ENCODE results near the gene MBD5. TPM values are rescaled to one million over a fixed set of nuclear protein-coding genes. Genes with fewer than 3 reads are reported as not detected.

Gene MBD5
- total and polyA plus RNA-seq, 4 donors, result 27.7 to 58.6 (median 37.8) TPM

DNA sequence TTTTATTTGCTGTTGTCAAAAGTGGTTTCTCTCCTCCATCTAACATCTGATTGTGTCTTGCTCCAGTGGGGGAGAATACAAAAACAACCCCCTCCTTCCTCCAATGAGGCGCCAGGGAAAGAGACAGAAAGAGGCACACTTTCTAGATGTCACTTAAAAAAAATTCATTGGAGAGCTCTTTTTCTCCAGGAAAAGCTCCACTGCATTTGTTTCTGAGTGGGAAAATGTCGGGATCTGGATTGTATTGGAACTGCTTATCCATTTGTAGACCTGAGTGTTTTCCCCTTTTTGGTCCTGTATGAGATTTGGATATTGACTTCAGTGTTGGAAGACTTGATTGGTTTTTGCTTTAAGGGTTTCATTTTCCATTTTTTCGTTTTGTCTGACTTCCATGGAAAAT, 995 bp downstream of the MBD5 start:
- H3K4me3 ChIP-seq (ENCODE audit: low read depth, low read length), result peak overlapping the region; percentile 88
- H3K4me1 ChIP-seq (ENCODE audit: control insufficient read depth, insufficient read depth, low read length), result peaks cover 5% of the 10 kb centered on the region
- DNase-seq (ENCODE audit: low read depth in 4 of 6, low spot score in 6 of 6), result peak in 3 of 6 donors; percentile 4 to 44 (median 9)
- H3K27me3 ChIP-seq (ENCODE audit: control insufficient read depth, insufficient read depth, low read length), result no peaks in the 10 kb centered on the region
- no peaks in the 10 kb centered on the region for H3K9me3 ChIP-seq (ENCODE audit: control insufficient read depth, insufficient read depth, low read length)
- H3K27ac ChIP-seq (ENCODE audit: low read depth, low read length), result peak overlapping the region; percentile 99
- 0% methylated on average over 1 of the region's 3 CpGs for WGBS (ENCODE audit: insufficient coverage)
- no peaks in the 10 kb centered on the region for H3K36me3 ChIP-seq (ENCODE audit: control insufficient read depth, insufficient read depth, low read length)

DNA sequence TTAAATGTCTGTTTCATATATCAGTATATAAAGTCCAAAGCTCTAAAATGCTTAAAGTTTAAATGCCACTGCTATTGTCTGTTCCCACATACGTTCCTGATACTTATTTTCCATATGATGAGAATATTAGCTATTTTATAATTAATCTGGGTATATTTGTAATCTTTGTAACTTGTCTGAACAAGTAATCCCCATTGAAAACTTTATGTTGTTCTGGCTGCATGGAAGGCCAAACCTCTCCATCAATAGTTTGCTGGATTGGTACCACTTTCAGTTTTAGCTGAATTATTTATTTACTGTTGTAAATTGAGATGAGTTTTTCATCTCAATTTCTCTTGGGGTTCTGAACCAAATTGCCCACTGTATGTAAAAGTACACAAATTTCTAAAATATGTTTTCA, 1.5 kb downstream of the MBD5 start:
- no peaks in the 10 kb centered on the region for H3K27me3 ChIP-seq (ENCODE audit: control insufficient read depth, insufficient read depth, low read length)
- no CpG with 5 or more reads among the region's 1 CpG for WGBS (ENCODE audit: insufficient coverage)
- peak overlapping the region; percentile 99 for H3K27ac ChIP-seq (ENCODE audit: low read depth, low read length)
- no peaks in the 10 kb centered on the region for H3K9me3 ChIP-seq (ENCODE audit: control insufficient read depth, insufficient read depth, low read length)
- peak overlapping the region; percentile 88 for H3K4me3 ChIP-seq (ENCODE audit: low read depth, low read length)
- no peaks in the 10 kb centered on the region for H3K36me3 ChIP-seq (ENCODE audit: control insufficient read depth, insufficient read depth, low read length)
- peak in 1 of 6 donors; percentile 4 for DNase-seq (ENCODE audit: low read depth in 4 of 6, low spot score in 6 of 6)
- H3K4me1 ChIP-seq (ENCODE audit: control insufficient read depth, insufficient read depth, low read length), result peaks cover 5% of the 10 kb centered on the region

DNA sequence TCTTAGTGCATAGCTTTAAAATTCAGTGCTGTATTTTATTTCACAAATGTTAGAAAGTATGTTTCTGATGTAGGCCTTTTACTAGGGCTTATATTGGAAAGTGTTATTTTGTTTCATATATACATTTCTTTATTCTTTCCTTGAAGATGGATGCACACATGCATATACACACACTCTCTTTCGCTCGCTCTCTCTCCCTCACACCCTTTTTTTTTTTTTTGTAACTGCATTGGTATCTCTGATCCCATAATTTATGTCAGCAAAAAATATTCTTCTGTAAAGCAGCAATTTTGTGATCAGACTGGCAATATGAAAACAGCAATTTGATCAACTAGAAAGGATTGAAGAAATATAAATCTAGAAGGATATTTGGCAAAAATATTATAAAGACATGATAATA, 2.0 kb downstream of the MBD5 start:
- DNase-seq (ENCODE audit: low read depth in 4 of 6, low spot score in 6 of 6), result no peak
- Histone ChIP-seq H3K9me3 (ENCODE audit: control insufficient read depth, insufficient read depth, low read length) (no peaks in the 10 kb centered on the region), H3K4me1 (ENCODE audit: control insufficient read depth, insufficient read depth, low read length) (peaks cover 5% of the 10 kb centered on the region), H3K36me3 (ENCODE audit: control insufficient read depth, insufficient read depth, low read length) (no peaks in the 10 kb centered on the region), H3K4me3 (ENCODE audit: low read depth, low read length) (peak overlapping the region; percentile 88), H3K27ac (ENCODE audit: low read depth, low read length) (no peak overlapping the region), H3K27me3 (ENCODE audit: control insufficient read depth, insufficient read depth, low read length) (no peaks in the 10 kb centered on the region)
- no CpG with 5 or more reads among the region's 2 CpGs for WGBS (ENCODE audit: insufficient coverage)

DNA sequence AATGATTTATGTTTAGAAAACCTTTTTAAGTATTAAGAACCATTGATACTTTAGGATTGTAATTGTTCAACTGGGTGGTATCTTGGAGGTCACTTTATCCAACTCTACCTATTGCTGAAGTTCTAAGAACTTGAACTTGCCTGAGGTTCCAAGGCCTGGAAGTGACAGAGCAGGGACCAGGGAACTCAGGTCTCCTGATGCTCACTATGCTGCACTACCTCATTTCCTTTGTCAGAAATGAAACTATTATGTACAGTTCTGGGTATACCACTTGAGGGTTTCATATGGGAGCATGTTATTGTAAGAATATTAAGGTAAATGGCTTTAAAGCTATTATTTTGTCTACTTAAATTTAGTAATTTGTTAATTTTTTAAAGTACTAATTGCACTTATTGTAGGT, 3.0 kb downstream of the MBD5 start:
- Histone ChIP-seq H3K9me3 (ENCODE audit: control insufficient read depth, insufficient read depth, low read length) (no peaks in the 10 kb centered on the region), H3K4me1 (ENCODE audit: control insufficient read depth, insufficient read depth, low read length) (peaks cover 5% of the 10 kb centered on the region), H3K36me3 (ENCODE audit: control insufficient read depth, insufficient read depth, low read length) (no peaks in the 10 kb centered on the region), H3K4me3 (ENCODE audit: low read depth, low read length) (no peak overlapping the region), H3K27ac (ENCODE audit: low read depth, low read length) (no peak overlapping the region), H3K27me3 (ENCODE audit: control insufficient read depth, insufficient read depth, low read length) (no peaks in the 10 kb centered on the region)
- DNase-seq (ENCODE audit: low read depth in 4 of 6, low spot score in 6 of 6), result no peak

DNA sequence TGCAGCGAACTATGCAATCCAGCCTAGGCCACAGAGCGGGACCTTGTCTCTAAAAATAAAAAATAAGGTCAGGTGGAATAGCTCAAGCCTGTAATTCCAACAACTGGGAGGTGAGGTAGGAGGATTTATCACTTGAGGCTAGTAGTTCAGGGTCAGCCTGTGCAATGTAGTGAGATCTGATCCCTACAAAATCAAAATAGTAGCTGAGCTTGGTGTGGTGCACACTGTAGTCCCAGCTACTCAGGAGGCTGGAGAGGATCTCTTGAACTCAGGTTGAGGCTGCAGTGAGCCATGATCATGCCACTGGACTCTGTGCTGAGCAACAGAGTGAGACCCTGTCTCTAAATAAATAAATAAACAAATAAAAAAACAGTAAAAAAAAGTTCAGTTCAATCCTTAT, 5.7 kb downstream of the MBD5 start:
- 100% methylated on average over 2 of the region's 2 CpGs for WGBS (ENCODE audit: insufficient coverage)
- Histone ChIP-seq H3K27ac (ENCODE audit: low read depth, low read length) (no peak overlapping the region), H3K4me1 (ENCODE audit: control insufficient read depth, insufficient read depth, low read length) (no peaks in the 10 kb centered on the region), H3K36me3 (ENCODE audit: control insufficient read depth, insufficient read depth, low read length) (no peaks in the 10 kb centered on the region), H3K9me3 (ENCODE audit: control insufficient read depth, insufficient read depth, low read length) (no peaks in the 10 kb centered on the region), H3K27me3 (ENCODE audit: control insufficient read depth, insufficient read depth, low read length) (no peaks in the 10 kb centered on the region), H3K4me3 (ENCODE audit: low read depth, low read length) (no peak overlapping the region)
- DNase-seq (ENCODE audit: low read depth in 4 of 6, low spot score in 6 of 6), result no peak

DNA sequence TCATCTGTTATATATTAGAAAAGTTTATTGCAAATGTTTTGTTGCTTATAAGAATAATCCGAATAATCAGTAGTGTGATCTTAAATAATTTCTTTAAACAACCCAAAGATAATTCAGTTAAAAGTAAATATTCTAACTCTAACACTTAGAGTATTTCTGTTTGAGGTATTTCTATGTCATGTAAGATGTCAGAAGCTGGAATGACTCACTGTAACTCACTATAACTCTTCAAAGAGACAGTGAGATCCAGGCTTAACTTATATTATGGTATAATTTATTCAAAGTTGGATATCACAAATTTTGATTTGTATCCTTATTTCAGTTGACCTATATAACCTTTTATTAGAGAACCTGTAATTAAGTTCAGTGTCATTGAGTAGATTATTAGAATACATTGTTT, 6.9 kb downstream of the MBD5 start:
- Histone ChIP-seq H3K27ac (ENCODE audit: low read depth, low read length) (no peak overlapping the region), H3K4me3 (ENCODE audit: low read depth, low read length) (no peak overlapping the region), H3K36me3 (ENCODE audit: control insufficient read depth, insufficient read depth, low read length) (no peaks in the 10 kb centered on the region), H3K27me3 (ENCODE audit: control insufficient read depth, insufficient read depth, low read length) (no peaks in the 10 kb centered on the region), H3K9me3 (ENCODE audit: control insufficient read depth, insufficient read depth, low read length) (no peaks in the 10 kb centered on the region), H3K4me1 (ENCODE audit: control insufficient read depth, insufficient read depth, low read length) (no peaks in the 10 kb centered on the region)
- DNase-seq (ENCODE audit: low read depth in 4 of 6, low spot score in 6 of 6), result no peak
- WGBS (ENCODE audit: insufficient coverage), result no CpG with 5 or more reads among the region's 1 CpG

DNA sequence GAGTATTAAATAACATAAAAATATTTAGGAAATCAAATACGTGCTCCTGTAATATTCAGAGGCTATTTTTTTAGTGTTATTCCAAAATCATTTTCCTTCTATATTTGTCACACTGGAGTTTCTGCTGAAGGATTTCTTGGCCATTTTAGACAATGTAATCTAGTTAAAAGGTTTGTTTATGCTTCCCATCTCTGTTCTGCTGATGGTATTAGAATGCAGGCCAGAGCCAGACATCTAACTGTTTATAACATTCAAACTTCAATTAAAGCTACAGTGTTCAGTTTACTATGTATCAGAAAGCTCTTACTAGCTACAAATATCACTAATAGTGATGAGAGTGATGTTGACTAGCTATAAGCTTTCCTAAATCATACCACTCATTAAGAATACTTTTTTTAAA, 7.9 kb downstream of the MBD5 start:
- Histone ChIP-seq H3K27me3 (ENCODE audit: control insufficient read depth, insufficient read depth, low read length) (no peaks in the 10 kb centered on the region), H3K4me1 (ENCODE audit: control insufficient read depth, insufficient read depth, low read length) (no peaks in the 10 kb centered on the region), H3K36me3 (ENCODE audit: control insufficient read depth, insufficient read depth, low read length) (no peaks in the 10 kb centered on the region), H3K9me3 (ENCODE audit: control insufficient read depth, insufficient read depth, low read length) (no peaks in the 10 kb centered on the region), H3K27ac (ENCODE audit: low read depth, low read length) (no peak overlapping the region), H3K4me3 (ENCODE audit: low read depth, low read length) (no peak overlapping the region)
- WGBS (ENCODE audit: insufficient coverage), result no CpG with 5 or more reads among the region's 1 CpG
- DNase-seq (ENCODE audit: low read depth in 4 of 6, low spot score in 6 of 6), result no peak

DNA sequence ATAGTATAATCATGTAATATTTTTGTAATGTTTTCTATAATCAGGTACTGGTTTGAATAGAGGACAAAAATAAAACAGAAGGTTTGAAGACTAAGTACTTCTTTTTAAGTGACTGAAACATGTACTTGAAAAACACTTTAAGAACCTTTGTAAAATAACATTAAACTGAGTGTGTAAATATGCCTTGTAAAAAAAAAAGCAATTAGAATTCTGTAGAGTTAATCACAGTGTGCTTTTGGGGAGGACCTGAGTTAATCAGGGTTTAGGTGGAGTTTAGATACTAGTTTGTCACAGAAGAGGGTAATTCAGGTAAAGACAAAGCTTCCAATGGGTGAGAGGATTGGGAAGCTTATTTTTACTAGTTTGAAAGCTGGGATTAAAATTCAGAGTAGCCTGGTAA, 10.3 kb downstream of the MBD5 start:
- no peaks in the 10 kb centered on the region for H3K27me3 ChIP-seq (ENCODE audit: control insufficient read depth, insufficient read depth, low read length)
- H3K36me3 ChIP-seq (ENCODE audit: control insufficient read depth, insufficient read depth, low read length), result no peaks in the 10 kb centered on the region
- no peak overlapping the region for H3K27ac ChIP-seq (ENCODE audit: low read depth, low read length)
- DNase-seq (ENCODE audit: low read depth in 4 of 6, low spot score in 6 of 6), result no peak
- no peak overlapping the region for H3K4me3 ChIP-seq (ENCODE audit: low read depth, low read length)
- H3K4me1 ChIP-seq (ENCODE audit: control insufficient read depth, insufficient read depth, low read length), result no peaks in the 10 kb centered on the region
- no peaks in the 10 kb centered on the region for H3K9me3 ChIP-seq (ENCODE audit: control insufficient read depth, insufficient read depth, low read length)

DNA sequence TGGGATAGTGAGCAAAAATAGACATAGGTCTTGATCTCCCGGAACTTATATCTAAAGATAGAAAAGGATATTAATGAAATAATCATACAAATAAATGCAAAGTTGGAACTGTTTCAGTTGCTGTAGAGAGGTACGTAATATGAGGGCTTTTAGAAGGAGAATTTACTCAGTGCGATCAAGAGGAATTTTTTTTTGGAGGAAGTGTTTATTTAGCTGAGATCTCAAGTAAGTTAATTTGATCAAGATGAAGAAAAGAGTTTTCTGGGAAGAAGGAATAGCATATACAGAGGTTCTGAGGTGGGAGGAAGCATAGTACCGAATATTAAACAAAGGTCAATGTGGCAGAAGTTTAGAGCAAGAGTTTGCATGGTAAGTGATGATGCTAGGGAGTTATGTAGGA, 11.3 kb downstream of the MBD5 start:
- no peaks in the 10 kb centered on the region for H3K27me3 ChIP-seq (ENCODE audit: control insufficient read depth, insufficient read depth, low read length)
- no peaks in the 10 kb centered on the region for H3K36me3 ChIP-seq (ENCODE audit: control insufficient read depth, insufficient read depth, low read length)
- DNase-seq (ENCODE audit: low read depth in 4 of 6, low spot score in 6 of 6), result no peak
- H3K4me1 ChIP-seq (ENCODE audit: control insufficient read depth, insufficient read depth, low read length), result no peaks in the 10 kb centered on the region
- no peak overlapping the region for H3K27ac ChIP-seq (ENCODE audit: low read depth, low read length)
- WGBS (ENCODE audit: insufficient coverage), result 100% methylated on average over 3 of the region's 4 CpGs
- H3K4me3 ChIP-seq (ENCODE audit: low read depth, low read length), result no peak overlapping the region
- H3K9me3 ChIP-seq (ENCODE audit: control insufficient read depth, insufficient read depth, low read length), result no peaks in the 10 kb centered on the region

DNA sequence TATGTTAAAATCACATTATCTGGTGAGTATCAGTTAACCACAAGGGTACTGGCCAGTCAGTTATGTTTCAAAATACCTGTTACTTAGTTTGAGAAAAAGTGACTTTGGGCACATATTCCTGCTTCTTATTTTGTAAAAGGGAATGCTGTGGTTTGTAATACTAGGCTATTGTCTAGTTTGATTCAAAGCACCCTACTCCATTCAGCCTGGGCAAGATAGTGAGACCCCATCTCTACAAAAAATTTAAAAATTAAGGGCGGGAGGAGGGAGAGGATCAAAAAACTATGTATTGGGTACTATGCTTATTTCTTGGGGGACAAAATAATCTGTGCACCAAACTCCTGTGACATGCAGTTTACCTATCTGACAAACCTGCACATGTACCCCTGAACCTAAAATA, 18.9 kb downstream of the MBD5 start:
- Histone ChIP-seq H3K27me3 (ENCODE audit: control insufficient read depth, insufficient read depth, low read length) (no peaks in the 10 kb centered on the region), H3K36me3 (ENCODE audit: control insufficient read depth, insufficient read depth, low read length) (no peaks in the 10 kb centered on the region), H3K9me3 (ENCODE audit: control insufficient read depth, insufficient read depth, low read length) (no peaks in the 10 kb centered on the region), H3K4me1 (ENCODE audit: control insufficient read depth, insufficient read depth, low read length) (no peaks in the 10 kb centered on the region), H3K27ac (ENCODE audit: low read depth, low read length) (no peak overlapping the region), H3K4me3 (ENCODE audit: low read depth, low read length) (no peak overlapping the region)
- no CpG with 5 or more reads among the region's 1 CpG for WGBS (ENCODE audit: insufficient coverage)
- DNase-seq (ENCODE audit: low read depth in 4 of 6, low spot score in 6 of 6), result no peak
